Lung (tissue), 12 donors: ENCODE data around the gene SCN2B. TPM values are rescaled to one million over a fixed set of nuclear protein-coding genes. Genes with fewer than 3 reads are reported as not detected.

ENCODE experiments used
- ATAC-seq: fragments of 200-7000 bp; cut with Tn5 transposase; one replicate; pipeline ENCODE4 v1.9.1; 2020; ENCODE audit warnings: moderate number of reproducible peaks; ENCODE audit not compliant: insufficient read depth, low FRiP score
- DNase-seq, 3 donors: peaks; one replicate each; pipeline ENCODE4 v3.0.0-alpha.2; 2013 to 2017
- H3K27ac ChIP-seq, 2 donors: one replicate each; pipeline ENCODE4 v1.5.1; 2013; ENCODE audit warnings: mild to moderate bottlenecking in 2 of 2, moderate library complexity in 2 of 2, control low read depth in 1 of 2, inconsistent platforms in 1 of 2, low read depth in 1 of 2, low read length in 1 of 2
- H3K27me3 ChIP-seq, 3 donors: one replicate each; pipeline ENCODE4 v1.5.1; 2013; ENCODE audit warnings: low read length in 2 of 3; ENCODE audit not compliant: control insufficient read depth in 3 of 3, insufficient read depth in 3 of 3
- H3K36me3 ChIP-seq, 4 donors: one replicate each; pipeline ENCODE4 v1.5.1; 2013; ENCODE audit warnings: low read length in 4 of 4, mild to moderate bottlenecking in 1 of 4, moderate library complexity in 1 of 4; ENCODE audit not compliant: control insufficient read depth in 4 of 4, insufficient read depth in 4 of 4
- H3K4me1 ChIP-seq, 5 donors: one replicate each; pipeline ENCODE4 v1.5.1; 2013; ENCODE audit warnings: low read length in 5 of 5, mild to moderate bottlenecking in 2 of 5, moderate library complexity in 1 of 5; ENCODE audit not compliant: control insufficient read depth in 5 of 5, insufficient read depth in 5 of 5
- H3K4me3 ChIP-seq: one replicate; pipeline ENCODE4 v1.5.1; 2013; ENCODE audit warnings: mild to moderate bottlenecking, control low read depth, moderate library complexity
- H3K9ac ChIP-seq, 2 donors: one replicate each; pipeline ENCODE4 v1.5.1; 2013; ENCODE audit warnings: low read length in 2 of 2, control low read depth in 1 of 2; ENCODE audit not compliant: insufficient read depth in 1 of 2
- H3K9me3 ChIP-seq, 4 donors: one replicate each; pipeline ENCODE4 v1.5.1; 2013; ENCODE audit warnings: low read length in 3 of 4, mild to moderate bottlenecking in 1 of 4, moderate library complexity in 1 of 4; ENCODE audit not compliant: control insufficient read depth in 4 of 4, insufficient read depth in 3 of 4
- CTCF ChIP-seq: IDR thresholded peaks from 2 replicates; pipeline ENCODE4 v1.5.1; 2012; ENCODE audit warnings: mild to moderate bottlenecking; ENCODE audit errors: control extremely low read depth, extremely low read depth
- WGBS, 2 donors: extraction: QIAGEN DNeasy Blood & Tissue Kit; methylation state at CpG; one replicate each; pipeline ENCODE4 v1.1.7; 2013; 5-methylcytosine and 5-hydroxymethylcytosine counted together
- polyA plus RNA-seq, 2 donors: library from polyadenylated mRNA; stranded (reverse); fragments of 200-250 nt; gene quantifications; one replicate each; pipeline ENCODE4 v1.2.1, GENCODE V29; 2013
- total RNA-seq, 2 donors: library from RNA; depleted of rRNA in 1 of 2; stranded (reverse); fragments of >200 nt in 1 of 2; gene quantifications; one replicate each; pipeline ENCODE4 v1.2.1, GENCODE V29; 2014 to 2021
- donor health status: control.
- donor health status: control.
- donor health status: Bipolar disorder and iron deficiency.
- donor health status: healthy.
- donor health status: DM: yes; HTN: yes; CAD: no.

SCN2B gene
- total and polyA plus RNA-seq, 4 donors, result 0.03 to 1.6 (median 0.62) TPM

DNA sequence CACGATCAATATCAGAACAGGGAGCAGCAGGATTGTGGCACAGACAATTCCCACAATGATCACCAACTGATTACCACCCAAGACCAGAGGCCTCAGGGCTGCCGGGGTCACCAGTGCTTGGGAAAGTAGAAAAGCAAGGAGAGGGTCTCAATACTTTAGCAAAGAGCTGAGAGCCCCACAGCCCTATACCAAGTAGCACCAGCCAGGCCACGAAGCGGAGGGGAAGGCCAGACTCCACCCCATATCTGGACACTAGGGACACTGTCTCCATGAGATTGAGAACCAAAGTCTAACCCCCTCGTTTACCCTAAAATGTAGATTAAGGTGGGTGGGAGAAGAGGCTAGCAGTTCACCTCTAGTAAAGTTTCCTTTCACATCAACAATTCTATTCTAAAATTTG, 24.1 kb upstream of the SCN2B start:
- no peak for TF ChIP-seq CTCF
- 89 to 96% methylated on average over 5 of the region's 5 CpGs for WGBS, 2 donors
- ATAC-seq, result no peak

GRCh38 chr11:118199135-118199534, 22.7 kb upstream of the SCN2B start:
- Histone ChIP-seq H3K27me3 (no peaks in the 10 kb centered on the region), H3K36me3 (peaks cover 0 to under 1% (median 0%) of the 10 kb centered on the region in 4 donors), H3K9ac (no peak overlapping the region), H3K27ac (no peak overlapping the region), H3K4me3 (no peak overlapping the region), H3K9me3 (no peaks in the 10 kb centered on the region), H3K4me1 (peaks cover 0 to 13% (median under 1%) of the 10 kb centered on the region in 5 donors)
- no peak for DNase-seq
- no peak for TF ChIP-seq CTCF
- 78 to 89% methylated on average over 6 of the region's 6 CpGs for WGBS, 2 donors
- no peak for ATAC-seq

More for the DNA sequence above, 24.1 kb upstream of the SCN2B start:
- no peak for DNase-seq
- Histone ChIP-seq H3K4me3 (no peak overlapping the region), H3K36me3 (no peaks in the 10 kb centered on the region), H3K9me3 (no peaks in the 10 kb centered on the region), H3K9ac (no peak overlapping the region), H3K4me1 (peaks cover 0 to 1% (median 0%) of the 10 kb centered on the region in 5 donors), H3K27ac (no peak overlapping the region), H3K27me3 (no peaks in the 10 kb centered on the region)

DNA sequence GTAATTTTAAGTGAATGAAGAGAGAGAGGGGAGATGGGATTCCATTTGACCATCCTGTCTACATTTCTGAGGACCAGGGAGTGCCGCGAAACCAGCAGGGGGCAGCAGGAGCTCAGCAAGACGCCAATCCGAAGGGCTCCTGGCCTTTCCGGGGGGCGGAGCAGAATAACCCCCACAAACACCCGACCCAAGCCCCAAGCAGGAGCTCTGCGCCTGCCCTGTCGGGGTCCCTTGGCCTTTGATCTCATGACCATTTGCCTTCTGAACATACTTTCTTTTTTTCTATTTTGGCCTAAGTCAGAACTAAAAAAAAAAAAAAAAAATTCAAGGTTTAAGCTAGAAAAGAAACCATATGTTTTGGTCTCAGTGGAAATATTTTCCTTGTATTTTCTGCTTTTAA, 21.9 kb upstream of the SCN2B start:
- Histone ChIP-seq H3K9ac (peak overlapping the region in 1 of 2 donors; percentile 57), H3K9me3 (peaks cover 0 to 2% (median 0%) of the 10 kb centered on the region in 4 donors), H3K27me3 (no peaks in the 10 kb centered on the region), H3K27ac (no peak overlapping the region), H3K4me1 (peaks cover 0 to 13% (median 4%) of the 10 kb centered on the region in 5 donors), H3K4me3 (no peak overlapping the region), H3K36me3 (peaks cover 0 to 3% (median 0%) of the 10 kb centered on the region in 4 donors)
- peak; percentile 70 to 79 (median 79) for DNase-seq
- peak; percentile 84 for ATAC-seq
- peak; percentile 89 for TF ChIP-seq CTCF
- WGBS, 2 donors, result 1 to 2% methylated on average over 9 of the region's 9 CpGs
